ENCODE data around the gene KDM1B. TPM values are rescaled to one million over a fixed set of nuclear protein-coding genes. Genes with fewer than 3 reads are reported as not detected.

KDM1B gene
- total RNA-seq, 2 donors from 2014 or later = 11.0 to 31.8 TPM

GRCh38 chr6:18234564-18234963 lies 79.3 kb downstream of the KDM1B start:
- Histone ChIP-seq H3K4me3 (no peak overlapping the region), H3K9me3 (no peaks in the 10 kb centered on the region), H3K27me3 (replicated peaks; ENCODE audit: insufficient read depth) (no peaks in the 10 kb centered on the region), H3K27ac (no peak overlapping the region), H3K4me1 (replicated peaks) (no peaks in the 10 kb centered on the region), H3K36me3 (peaks cover 0 to 3% of the 10 kb centered on the region in 2 donors)
- intact Hi-C loops (cut with DNase I) = no loop called here
- 91% methylated on average over 1 of the region's 1 CpG for WGBS
- no peak for TF ChIP-seq CTCF (IDR thresholded peaks at IDR 0.05)
- TF ChIP-seq POLR2A (IDR thresholded peaks at IDR 0.05) = no peak
- no peak for TF ChIP-seq POLR2AphosphoS5 (IDR thresholded peaks at IDR 0.05)
- DNase-seq (ENCODE audit: low spot score) = no peak

- no peaks in the 10 kb centered on the region for H3K4me1 ChIP-seq (replicated peaks)
- 96% methylated on average over 3 of the region's 3 CpGs for WGBS
- H3K36me3 ChIP-seq = peaks cover 0 to 3% of the 10 kb centered on the region in 2 donors
- H3K9me3 ChIP-seq = no peaks in the 10 kb centered on the region
- no peak overlapping the region for H3K4me3 ChIP-seq
- intact Hi-C loops (cut with DNase I) = no loop called here
- H3K27ac ChIP-seq = no peak overlapping the region
- TF ChIP-seq POLR2AphosphoS5 (IDR thresholded peaks at IDR 0.05) (no peak), POLR2A (IDR thresholded peaks at IDR 0.05) (no peak), CTCF (IDR thresholded peaks at IDR 0.05) (no peak)
- no peak for DNase-seq (ENCODE audit: low spot score)
- H3K27me3 ChIP-seq (replicated peaks; ENCODE audit: insufficient read depth) = no peaks in the 10 kb centered on the region
Observed at GRCh38 chr6:18235524-18235923, 80.3 kb downstream of the KDM1B start.

- Histone ChIP-seq H3K27me3 (replicated peaks; ENCODE audit: insufficient read depth) (no peaks in the 10 kb centered on the region), H3K4me3 (no peak overlapping the region), H3K9me3 (no peaks in the 10 kb centered on the region), H3K27ac (no peak overlapping the region), H3K36me3 (peaks cover 0 to 3% of the 10 kb centered on the region in 2 donors), H3K4me1 (replicated peaks) (no peaks in the 10 kb centered on the region)
- DNase-seq (ENCODE audit: low spot score) = no peak
- no peak for TF ChIP-seq CTCF (IDR thresholded peaks at IDR 0.05)
- TF ChIP-seq POLR2A (IDR thresholded peaks at IDR 0.05) = no peak
- TF ChIP-seq POLR2AphosphoS5 (IDR thresholded peaks at IDR 0.05) = no peak
- WGBS = 93% methylated on average over 1 of the region's 1 CpG
- intact Hi-C loops (cut with DNase I) = no loop called here
Observed at GRCh38 chr6:18237167-18237566, 81.9 kb downstream of the KDM1B start.

- Histone ChIP-seq H3K4me1 (replicated peaks) (no peaks in the 10 kb centered on the region), H3K36me3 (no peaks in the 10 kb centered on the region), H3K9me3 (no peaks in the 10 kb centered on the region), H3K4me3 (no peak overlapping the region), H3K27me3 (replicated peaks; ENCODE audit: insufficient read depth) (no peaks in the 10 kb centered on the region), H3K27ac (no peak overlapping the region)
- no peak for TF ChIP-seq POLR2A (IDR thresholded peaks at IDR 0.05)
- no peak for TF ChIP-seq POLR2AphosphoS5 (IDR thresholded peaks at IDR 0.05)
- TF ChIP-seq CTCF (IDR thresholded peaks at IDR 0.05) = no peak
- intact Hi-C loops (cut with DNase I) = no loop called here
- WGBS = 33% methylated on average over 2 of the region's 2 CpGs
- DNase-seq (ENCODE audit: low spot score) = no peak
Observed at GRCh38 chr6:18240230-18240629, 85.0 kb downstream of the KDM1B start.

- Histone ChIP-seq H3K4me1 (replicated peaks) (no peaks in the 10 kb centered on the region), H3K9me3 (no peaks in the 10 kb centered on the region), H3K27me3 (replicated peaks; ENCODE audit: insufficient read depth) (no peaks in the 10 kb centered on the region), H3K4me3 (no peak overlapping the region), H3K36me3 (no peaks in the 10 kb centered on the region), H3K27ac (no peak overlapping the region)
- WGBS = 42% methylated on average over 1 of the region's 1 CpG
- TF ChIP-seq CTCF (IDR thresholded peaks at IDR 0.05) (no peak), POLR2A (IDR thresholded peaks at IDR 0.05) (no peak), POLR2AphosphoS5 (IDR thresholded peaks at IDR 0.05) (no peak)
- DNase-seq (ENCODE audit: low spot score) = no peak
- intact Hi-C loops (cut with DNase I) = no loop called here
Observed at GRCh38 chr6:18241208-18242038, 86.2 kb downstream of the KDM1B start.

All from prostate gland (tissue), 2 donors.